ENCODE results near the gene CCDC102B.
"Not testable (repeated sequence)": the region's sequence is repeated elsewhere in the genome, so short reads cannot be mapped to it uniquely, and the experiment has no call there.

CCDC102B gene

DNA sequence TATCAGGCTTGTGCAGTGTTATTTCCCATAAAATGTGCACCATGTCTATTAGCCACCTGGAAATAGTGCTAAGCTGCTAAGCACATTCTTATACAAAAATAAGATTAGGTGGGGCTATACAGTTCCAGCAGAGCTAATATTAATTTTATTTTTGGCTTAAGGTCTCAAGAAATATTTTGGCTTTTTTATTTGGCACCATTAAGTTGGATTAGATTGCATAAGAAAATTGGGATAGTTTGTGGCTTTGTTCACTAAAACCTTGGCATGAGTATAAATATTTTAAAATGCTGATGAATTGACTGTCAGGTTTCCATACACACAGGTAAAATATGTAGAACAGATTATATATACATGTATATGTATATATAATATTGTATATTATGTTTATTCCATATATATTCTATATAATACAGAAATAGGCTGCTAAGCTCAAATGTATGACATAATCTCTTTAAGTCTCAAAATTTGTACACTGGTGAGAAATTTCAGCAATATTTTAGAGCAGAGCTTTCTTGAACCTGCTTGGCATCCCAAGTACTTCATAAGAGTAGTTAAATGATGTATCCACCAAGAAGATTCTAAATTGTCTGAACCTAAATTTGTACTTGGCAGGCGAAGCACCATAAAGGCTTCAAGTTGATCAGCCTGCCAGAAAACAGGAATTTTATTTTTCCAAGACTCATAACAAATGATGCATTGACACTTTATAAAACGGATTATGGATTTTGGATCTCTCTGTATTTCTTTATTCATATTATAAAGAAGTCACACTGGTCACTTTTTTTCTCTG lies 32.6 kb downstream of the CCDC102B start:
- DNase-seq (ENCODE audit: low read depth in 2 of 2) = no peak

DNA sequence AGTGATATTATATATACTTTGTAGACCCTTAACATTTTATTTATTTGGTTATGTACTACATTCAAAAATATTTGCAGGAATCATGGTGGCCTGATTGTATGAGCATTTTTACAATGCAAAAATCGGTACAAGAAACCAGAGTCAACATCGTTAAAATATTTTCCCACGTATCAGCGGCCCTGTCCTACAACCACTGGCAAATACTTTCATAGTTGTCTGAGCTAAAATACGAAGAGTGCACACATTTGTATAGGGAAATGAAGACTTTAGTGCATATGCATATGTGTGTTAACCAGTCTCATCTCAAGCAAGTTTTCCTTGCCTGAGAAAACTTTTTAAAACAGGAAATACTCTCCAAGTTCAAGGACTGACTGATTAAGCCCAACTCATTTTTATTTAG lies 35.9 kb downstream of the CCDC102B start:
- DNase-seq (ENCODE audit: low read depth in 2 of 2) = no peak

DNA sequence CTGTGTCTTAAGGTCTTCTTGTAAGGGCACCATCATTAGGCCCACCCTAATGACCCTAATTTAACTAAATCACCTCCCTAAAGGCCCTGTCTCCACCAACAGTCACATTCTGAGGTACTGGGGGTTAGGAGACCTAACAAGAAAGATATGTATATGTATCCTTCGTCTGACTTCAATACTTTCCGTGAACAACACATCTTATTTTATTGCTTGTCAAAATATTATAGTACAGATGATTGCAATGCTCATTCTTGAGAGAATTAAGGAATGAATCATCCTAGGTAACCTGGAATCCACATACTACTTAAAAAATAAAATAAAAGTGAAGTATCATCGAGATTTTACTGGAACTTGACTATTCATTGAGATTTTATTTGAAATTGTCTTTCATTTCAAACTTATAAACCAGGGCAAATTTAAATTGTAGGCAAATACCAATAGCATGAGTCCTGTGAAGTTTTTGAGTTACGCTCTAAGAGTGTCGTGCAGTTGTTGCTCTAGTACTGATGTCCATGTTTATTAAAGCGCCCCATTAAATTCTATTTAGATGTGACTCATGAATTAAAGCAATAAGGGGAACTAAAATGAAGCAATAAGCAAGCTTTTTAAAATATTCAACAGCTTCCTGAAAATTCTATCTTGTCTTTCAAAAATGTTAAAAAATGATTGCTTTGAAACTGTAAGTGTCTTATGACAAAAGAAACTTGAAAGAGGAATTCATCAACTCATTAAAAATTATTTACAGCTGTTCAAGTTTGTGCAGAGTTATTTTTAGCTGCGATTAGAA lies 40.0 kb downstream of the CCDC102B start:
- no peak for DNase-seq (ENCODE audit: low read depth in 2 of 2)

DNA sequence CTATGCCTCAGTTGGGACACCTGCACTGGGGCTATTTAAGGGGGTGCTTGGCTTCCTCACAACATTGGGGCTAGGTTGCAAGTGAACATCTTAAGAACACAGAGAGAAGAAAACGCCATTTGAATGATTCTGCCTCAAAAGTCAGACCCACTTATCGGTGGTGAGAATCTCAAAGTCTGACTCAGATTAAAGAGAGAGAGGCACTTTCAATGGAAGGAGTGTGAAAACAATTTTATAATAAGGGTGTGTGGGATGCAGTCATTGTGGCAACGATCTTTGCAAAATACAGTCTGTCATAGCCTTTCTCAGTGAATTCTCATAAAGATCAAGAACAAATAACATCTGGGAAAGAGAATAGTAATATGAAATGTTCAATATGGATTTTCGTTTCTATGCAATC lies 41.8 kb downstream of the CCDC102B start:
- DNase-seq (ENCODE audit: low read depth in 2 of 2) = no peak

DNA sequence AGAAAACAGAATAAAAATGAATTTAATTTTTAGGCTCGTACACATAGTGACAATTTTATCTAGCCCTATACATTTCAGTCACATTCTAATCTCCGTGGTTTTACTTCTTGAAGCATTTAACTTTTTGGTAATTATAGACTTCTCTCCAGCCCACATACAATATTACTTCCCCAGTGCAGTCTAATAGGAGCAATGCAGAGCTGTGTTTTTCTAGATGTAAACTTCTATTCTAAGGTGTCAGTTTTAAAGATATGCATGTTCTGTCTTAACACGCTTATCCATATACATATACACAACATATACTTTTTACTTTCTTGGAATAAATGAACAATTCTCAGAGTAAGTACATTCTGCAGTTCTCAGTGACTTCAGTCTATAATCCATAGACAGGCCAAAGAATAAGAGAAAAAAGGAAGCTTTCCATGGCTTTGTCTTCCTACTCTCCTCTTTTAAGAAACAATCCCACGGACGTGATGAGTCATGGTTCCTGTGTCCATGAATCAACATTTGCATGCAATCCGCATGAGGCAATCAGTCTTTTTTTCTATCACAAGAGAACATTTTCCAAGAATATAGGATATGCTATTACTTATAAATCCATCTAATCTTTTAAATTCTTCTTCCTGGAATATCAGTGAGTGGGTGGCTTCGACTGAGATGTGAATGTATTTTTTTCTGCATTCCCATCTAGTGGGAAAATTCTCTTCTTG lies 42.8 kb downstream of the CCDC102B start:
- no peak for DNase-seq (ENCODE audit: low read depth in 2 of 2)

DNA sequence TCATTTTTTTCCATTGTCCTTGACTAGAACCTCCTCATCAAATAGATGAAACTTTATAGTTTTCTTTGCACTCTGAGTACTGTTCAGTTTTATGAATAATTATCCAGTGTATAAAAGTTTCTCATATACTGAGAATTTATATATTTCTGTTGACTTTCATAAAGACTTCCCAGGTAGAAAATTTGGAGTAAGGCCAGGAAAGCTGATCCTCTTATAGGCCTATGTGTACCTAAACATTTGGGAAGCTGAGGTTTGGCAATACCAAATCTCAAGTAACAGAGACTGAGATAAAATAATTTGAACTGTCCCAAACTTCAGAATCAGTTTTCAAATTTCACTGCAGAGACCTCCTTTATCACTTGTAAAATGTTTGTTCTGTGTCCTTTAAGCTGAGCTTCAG lies 43.4 kb downstream of the CCDC102B start:
- DNase-seq (ENCODE audit: low read depth in 2 of 2) = no peak

DNA sequence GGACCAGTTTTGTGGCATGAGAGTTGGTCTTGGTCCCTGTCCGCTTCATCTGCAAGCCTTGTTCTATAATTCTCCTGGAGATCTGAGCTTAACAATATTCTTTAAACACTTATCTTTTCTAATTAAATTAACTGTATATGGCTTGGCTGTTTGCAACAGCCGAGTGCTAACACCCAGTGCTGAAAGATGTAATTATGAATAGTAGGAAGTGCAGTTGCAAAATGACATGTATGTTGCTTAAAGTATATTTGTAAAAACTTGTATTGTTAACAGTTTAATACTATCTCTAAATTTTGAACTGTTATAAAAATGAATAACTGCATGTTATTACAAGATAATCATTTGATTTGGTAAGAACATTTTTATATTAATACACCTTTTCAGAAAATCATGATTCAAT lies 45.1 kb downstream of the CCDC102B start:
- no peak for DNase-seq (ENCODE audit: low read depth in 2 of 2)

DNA sequence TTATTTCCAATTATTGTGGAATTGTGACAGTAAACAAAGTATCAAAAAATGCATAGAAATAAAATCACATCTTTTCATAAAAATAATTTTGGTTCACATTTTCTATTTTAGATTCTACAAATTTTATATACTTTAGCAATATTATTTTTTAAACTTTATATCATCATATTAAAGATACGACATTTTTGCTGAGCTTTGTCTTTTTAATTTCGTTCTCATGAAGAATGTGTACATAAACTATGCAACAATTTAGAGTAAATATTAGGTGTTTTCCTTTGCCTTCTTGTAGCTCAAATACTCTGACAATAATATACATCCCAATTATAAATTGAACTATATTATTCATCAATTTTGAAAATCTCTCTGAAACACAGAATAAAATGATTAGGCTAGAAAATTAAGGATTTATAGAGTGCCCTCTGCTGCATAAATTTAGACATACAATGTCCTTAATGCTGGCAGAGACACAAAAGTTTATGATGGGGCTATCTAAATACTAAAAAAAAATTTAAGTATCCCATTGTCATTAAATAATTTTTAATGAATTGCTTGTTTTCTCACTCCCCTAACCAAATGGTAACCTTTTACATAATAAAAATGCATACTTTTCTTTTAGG lies 45.7 kb downstream of the CCDC102B start:
- no peak for DNase-seq (ENCODE audit: low read depth in 2 of 2)

DNA sequence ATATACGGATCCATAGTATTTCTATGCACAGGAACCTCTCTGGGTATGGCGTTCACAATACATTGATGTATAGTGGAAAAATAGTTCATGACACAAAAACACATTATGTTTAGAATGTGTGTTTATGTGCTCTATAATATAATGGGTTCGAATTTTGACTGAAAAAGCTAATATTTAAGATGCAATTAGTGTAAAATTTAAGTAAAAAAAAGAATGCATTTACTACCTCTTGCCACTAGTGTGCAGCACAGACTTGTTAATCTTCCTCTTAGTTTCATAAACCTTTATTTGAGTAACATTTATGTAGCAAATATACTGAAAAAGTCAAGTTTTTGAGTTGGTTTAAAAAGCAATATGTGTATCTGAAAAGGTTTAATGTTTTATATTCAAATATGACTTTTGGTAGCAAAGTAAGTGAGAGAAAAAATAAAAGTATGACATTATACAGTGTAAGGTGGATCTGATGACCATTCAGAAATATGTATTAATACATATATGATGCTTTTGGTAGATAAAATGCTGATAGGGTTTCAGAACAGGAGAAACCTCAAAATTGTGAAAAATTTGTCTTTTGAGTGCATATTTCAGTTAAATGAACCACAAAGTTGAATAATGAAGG lies 49.4 kb downstream of the CCDC102B start:
- no peak for DNase-seq (ENCODE audit: low read depth in 2 of 2)

DNA sequence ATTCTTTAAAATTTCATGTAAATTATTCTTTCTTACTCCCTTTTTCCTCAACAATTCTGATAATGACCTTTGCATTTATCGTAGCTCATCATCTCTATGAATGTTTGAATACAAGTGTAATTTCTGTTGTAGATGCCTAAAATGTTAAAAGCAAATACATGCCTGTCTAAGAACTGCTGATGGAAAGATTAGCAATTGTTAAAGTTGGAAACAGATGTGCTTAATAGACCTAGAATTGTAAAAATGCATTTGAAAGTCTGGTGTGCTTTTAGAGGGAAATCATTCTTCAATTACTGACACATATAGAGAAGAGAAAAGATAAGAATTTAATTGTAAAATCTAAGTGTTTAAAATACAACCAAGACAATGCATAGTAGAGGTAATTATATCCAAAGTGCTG lies 50.4 kb downstream of the CCDC102B start:
- DNase-seq (ENCODE audit: low read depth in 2 of 2) = no peak

DNA sequence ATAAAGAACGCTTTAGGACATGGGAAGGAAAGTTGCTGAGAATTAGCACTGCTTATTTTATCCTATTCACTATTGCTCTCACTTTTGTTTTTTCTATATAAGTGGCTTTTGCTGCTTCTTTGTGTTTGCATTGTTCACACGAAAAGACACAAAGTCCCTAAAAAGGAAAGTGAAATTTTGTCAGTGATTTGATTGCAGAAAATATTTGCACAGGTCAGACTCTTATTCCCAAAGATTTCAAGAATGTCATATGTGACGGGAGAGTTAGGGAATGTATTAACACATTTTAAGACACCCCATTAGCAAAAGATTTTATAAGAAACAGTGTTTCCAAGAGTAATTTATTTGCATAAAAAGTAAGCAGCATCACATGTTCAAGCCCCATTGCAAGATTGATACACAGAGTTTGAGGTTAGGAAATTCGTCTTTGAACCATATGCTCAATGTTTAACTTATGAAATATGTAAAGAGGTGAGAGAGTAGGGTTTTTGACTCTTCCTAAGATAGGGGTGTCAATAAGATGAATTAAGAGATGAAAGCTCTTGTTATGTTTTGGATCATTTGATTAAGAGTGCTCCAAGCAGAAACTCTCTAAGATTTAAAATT lies 57.0 kb downstream of the CCDC102B start:
- no peak for DNase-seq (ENCODE audit: low read depth in 2 of 2)

DNA sequence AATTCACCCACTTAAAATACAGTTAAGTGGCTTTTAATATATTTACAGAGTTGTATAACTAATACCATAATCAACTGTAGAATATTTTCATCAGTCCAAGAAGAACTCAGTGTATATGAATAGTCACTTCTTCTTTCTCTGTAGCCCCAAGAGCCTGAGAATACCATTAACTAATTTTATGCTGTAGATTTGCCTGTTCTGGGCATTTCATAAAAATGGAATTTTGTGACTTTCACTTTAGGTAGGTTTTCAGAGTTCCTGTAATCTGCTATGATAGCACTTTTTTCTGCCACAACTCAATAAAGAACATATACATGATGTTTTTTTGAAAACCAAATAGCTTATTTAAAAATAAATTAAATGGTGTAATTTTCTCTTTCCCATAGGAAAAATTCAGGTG lies 57.6 kb downstream of the CCDC102B start:
- no peak for DNase-seq (ENCODE audit: low read depth in 2 of 2)

DNA sequence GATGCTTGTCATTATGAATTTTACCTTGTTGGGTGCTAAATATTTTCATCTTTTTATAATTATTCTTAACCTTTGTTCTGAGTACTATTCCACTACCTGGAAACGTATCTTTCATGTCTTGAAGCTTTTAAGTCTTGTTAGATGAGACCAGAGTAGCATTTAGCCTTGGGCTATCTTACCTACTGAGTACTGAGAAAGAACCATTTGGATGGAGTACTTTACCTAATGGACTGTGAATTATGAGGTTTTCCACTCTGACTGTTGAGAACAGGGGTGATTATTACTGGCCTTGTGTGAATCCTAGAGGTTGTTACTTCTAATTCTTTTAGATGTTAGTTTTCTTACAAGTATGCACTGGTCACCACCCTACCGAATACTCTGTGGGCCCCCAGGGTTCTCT lies 63.5 kb downstream of the CCDC102B start:
- no peak for DNase-seq (ENCODE audit: low read depth in 2 of 2)

DNA sequence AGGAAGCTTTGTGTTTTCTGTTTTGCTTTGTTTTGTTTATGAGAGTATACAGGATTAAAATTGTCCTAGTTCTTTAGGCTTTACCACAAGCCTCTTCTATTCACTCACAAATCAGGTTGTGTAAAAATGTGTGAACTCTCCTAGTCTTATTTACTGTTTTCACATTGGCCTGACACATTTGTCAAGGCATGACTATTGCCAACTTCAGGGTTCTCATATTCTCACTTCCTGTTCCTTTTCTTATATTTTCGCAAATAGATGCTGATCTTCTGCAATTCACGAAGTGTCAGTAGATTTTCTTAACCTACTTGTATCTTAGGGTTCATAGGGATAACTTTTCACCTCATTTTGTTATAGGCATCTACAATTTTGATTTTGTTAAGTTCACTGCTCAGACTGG lies 67.1 kb downstream of the CCDC102B start:
- DNase-seq (ENCODE audit: low read depth in 2 of 2) = no peak

DNA sequence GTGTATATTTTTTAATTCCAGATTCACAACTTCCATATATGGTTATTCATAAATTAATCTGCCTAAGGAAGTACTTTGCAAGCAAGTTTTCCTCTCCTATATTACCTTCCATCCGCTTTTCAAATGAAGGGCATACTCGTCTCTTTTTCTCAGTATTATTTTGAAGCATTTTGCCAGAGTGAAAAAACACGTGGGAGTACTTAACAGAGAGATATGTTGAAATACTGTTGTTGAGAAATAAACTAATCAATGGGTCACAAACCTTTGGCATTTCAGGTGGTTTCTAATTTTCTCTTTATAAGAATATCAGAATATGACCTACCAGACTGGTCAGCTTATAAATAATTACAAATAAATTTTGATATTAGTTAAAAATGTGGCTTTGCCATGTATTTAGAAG lies 67.6 kb downstream of the CCDC102B start:
- DNase-seq (ENCODE audit: low read depth in 2 of 2) = no peak

DNA sequence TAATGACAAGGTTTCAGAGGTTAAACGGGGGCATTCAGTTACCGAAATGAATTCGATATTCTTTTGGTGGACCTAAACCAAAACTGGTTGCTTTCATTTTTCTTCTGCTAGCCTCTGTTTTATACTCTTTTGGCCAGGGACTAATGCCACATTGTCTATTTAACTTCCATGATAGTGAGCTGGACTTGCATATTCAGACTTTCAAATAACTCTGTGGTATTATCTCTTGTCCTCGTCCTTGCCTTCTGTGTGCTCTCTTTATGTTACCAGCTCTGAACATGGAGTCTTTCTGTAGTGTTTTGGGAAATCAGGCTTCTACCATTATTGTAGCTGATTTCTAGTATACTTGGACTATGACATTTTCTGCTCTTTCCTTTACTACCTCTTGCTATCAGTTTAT lies 75.1 kb downstream of the CCDC102B start:
- DNase-seq (ENCODE audit: low read depth in 2 of 2) = no peak

DNA sequence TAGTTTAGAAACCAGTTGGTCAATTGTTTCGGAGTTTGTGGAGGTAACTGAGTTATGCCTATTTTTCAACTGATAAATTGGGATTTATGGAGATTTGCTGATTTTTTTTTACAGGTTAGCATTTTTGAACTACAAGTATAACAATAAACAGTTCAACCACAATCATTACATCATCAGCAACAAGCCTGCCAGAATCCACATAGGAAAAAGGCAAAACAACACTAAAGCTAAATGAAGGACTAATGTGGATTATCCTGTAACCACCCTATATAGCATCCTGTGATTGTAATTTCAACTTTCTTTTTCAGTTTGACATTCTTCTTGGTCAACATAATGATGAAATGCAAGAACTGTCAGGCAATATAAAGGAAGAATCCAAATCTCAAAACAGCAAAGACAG lies 76.5 kb downstream of the CCDC102B start:
- DNase-seq (ENCODE audit: low read depth in 2 of 2) = no peak

DNA sequence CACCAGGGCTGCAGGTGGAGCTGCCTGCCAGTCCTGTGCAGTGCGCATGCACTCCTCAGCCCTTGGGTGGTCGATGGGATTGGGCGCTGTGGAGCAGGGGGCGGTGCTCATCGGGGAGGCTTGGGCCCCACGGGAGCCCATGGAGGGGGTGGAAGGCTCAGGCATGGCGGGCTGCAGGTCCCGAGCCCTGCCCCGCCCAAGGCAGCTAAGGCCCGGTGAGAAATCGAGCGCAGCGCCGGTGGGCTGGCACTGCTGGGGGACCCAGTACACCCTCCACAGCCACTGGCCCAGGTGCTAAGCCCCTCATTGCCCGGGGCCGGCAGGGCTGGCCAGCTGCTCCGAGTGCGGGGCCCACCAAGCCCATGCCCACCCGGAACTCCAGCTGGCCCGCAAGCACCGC lies 82.1 kb downstream of the CCDC102B start:
- not testable (repeated sequence) for DNase-seq (ENCODE audit: low read depth in 2 of 2)

DNA sequence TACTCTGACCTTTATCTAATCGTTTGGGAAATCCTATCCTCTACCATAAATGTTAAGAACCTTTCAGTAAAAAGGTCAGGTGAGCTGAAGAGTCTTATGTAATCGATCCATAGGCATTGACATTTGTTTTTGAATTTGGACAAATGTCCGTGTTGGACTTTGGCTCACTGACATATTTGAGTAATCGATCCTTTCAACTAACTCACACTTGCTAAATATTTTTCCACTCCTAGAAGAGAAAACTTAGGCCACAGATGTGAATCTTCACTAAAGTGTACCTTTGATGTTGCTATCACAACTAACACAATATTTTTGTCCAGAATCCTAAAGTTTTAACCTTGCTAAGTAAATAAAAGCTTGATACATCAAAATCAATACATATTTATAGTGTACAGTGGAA lies 89.5 kb downstream of the CCDC102B start:
- no peak for DNase-seq (ENCODE audit: low read depth in 2 of 2)

DNA sequence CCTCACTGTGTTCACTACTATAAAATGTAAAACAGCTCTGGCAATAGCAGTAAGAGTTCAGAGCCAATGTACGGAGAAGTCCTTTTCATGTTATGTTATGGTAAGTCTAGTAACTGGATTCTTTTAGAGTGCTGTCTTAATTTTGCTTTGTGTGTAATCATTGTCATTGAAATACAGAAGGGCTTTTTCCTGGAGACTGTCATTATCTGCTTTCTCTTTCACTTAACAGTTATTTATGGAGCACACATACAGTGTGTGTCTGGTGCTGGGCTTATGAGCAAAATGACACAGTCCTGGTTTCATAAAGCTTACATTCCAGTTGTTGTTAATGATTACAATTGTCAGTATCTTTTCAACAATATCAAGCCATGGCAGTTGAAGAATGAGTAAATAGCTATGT lies 95.5 kb downstream of the CCDC102B start:
- DNase-seq (ENCODE audit: low read depth in 2 of 2) = no peak

DNA sequence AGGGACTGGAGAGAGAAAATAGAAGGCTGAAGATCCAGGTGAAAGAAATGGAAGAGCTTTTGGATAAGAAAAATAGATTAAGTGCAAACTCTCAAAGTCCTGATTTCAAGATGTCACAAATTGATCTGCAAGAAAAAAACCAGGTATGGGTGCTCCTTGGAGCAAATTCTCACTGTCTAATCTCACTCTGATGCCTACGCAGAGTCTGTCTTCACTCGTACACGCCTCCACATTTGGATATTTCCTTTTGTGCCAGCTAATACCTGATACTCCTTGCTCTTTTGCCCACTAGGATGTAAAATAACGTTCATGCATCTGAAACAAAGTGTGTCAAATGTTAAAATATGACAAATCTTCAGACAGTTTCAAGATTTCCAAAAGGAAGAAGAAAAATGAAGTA lies 99.4 kb downstream of the CCDC102B start:
- DNase-seq (ENCODE audit: low read depth in 2 of 2) = no peak

Data from stimulated activated CD4-positive, alpha-beta T cell treated with anti-CD3 and anti-CD28 coated beads, Interleukin-1b, Interleukin-23, amount 100 ng/mL, for 1 hour (primary cell).